Epidermal melanocyte (primary cell): Measurements from ENCODE around the gene CYCS.
A peak's percentile ranks its signal among the peaks of the same experiment; 100 is the strongest.

Source experiments
- DNase-seq: peaks from one replicate; pipeline ENCODE4 v3.0.0; 2011; ENCODE audit warnings: low spot score; ENCODE audit not compliant: insufficient read length

Gene CYCS

GRCh38 chr7:25125137-25125946 lies at the start of gene CYCS:
Gene CYCS (minus strand): TSS chr7:25125260. CDS start chr7:25124119, 1,141 bp downstream.
- DNase-seq: peak; percentile 42

GRCh38 chr7:25173184-25173583 lies 48.1 kb upstream of the CYCS start:
- no peak for DNase-seq

DNA sequence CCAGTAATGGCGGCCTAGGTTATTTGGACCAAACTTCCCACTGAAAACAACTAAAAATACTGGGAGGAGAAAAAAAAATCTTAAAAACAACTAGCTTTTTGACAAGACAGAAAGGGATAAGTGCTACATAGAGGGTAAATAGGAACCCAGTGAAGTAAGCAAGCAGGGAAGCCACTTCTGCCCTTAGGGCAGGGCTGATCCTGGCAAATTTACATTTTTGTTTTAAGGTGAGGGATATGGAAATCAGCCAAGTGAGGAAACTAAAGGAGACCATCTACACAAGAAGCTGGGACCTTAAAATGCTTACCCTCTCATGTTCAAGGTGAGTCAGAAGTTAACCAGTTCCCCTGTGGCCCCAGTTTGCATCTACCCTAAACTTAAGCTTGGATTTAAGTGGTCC lies 46.5 kb upstream of the CYCS start:
- no peak for DNase-seq

- DNase-seq: no peak
Measured at GRCh38 chr7:25171071-25171470, 46.0 kb upstream of the CYCS start.

DNA sequence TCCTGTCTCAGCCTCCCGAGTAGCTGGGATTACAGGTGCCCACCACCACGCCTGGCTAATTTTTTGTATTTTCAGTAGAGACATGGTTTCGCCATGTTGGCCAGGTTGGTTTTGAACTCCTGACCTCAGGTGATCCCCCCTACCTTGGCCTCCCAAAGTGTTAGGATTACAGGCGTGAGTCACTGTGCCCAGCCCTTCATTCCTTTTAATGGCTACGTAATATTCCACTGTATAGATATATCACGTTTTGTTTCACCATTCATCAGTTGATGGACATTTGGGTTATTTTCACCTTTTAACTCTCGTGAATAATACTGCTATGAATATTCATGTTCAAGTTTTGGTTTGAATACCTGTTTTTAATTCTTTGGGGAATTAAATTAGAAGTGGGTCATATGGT lies 44.6 kb upstream of the CYCS start:
- DNase-seq: no peak

DNA sequence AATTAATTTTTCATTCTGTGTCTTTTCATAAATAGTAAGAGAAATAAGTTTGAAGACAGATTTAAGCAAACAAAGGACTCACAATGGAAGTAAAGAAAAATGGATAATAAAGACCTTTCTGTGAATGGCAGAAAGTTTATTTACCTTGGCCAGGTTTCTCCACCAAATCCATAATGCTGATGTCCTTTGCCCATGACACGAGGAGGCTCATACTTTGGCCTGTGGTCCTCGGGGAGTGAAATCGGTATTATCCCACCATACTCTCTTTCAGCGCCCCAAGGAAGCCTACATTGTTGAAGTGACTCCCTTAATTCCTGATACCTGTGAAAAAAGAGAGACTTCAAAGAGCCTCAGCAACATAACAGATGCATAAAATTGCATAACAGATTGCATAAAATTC lies 43.1 kb upstream of the CYCS start:
- DNase-seq: no peak

GRCh38 chr7:25167262-25167843 lies 42.3 kb upstream of the CYCS start:
- no peak for DNase-seq

GRCh38 chr7:25159983-25160596 lies 35.0 kb upstream of the CYCS start:
- peak; percentile 57 for DNase-seq

DNA sequence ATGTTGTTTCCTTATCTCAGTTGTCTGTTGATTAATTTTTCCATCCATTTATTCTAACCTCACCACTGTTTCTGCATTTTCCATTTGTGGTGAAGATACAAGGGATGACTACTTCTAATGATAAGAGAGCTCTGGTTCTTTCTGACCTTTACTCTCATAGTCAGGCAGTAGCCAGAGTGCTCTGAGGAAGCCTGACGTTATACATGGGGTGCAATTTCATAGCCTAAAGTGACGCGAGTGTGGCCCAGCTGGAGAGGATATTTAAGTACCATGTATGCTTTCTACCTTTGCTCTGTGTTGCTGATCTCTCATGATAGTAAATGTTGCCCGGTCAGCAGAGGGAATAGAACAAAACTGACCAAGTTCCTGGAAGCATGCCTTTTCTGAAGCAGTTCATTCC lies 33.9 kb upstream of the CYCS start:
- no peak for DNase-seq

DNA sequence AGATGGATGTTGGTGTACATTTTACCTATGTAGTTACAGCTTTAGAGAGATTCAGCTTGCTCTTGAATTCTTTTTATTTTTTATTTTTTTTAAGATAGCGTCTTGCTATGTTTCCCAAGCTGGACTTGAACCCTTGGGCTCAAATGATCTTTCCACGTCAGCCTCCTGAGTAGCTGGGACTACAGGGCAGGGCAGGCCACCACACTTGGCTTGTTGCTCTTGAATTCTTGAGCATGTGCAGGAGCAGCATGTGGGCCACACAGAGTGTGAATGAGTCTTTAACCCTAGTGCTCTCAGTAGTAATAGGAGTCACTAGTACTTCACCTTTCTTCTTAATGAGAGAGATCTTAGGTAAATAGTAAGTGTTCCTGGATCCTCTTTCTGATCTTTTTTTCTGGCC lies 26.7 kb upstream of the CYCS start:
- DNase-seq: no peak

- no peak for DNase-seq
Measured at GRCh38 chr7:25149836-25150235, 24.8 kb upstream of the CYCS start.

GRCh38 chr7:25148772-25149575 lies 23.9 kb upstream of the CYCS start:
- no peak for DNase-seq

DNA sequence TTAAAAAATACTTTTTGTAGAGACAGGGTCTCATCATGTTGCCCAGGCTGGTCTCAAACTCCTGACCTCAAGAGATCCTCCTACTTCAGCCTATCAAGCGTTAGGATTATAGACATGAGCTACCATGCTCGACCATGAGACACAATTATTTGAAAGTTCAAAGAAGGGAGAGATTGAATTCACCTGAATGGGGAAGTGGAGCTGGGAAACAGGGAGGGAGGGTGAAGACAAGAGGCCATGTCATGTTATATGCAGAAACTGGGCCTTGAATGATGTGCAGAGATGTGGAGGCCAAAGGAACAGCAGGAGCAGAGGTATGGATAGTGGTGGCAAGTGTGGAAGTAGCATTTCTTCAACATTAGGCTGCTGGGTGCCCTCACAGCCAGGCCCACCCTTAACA lies 18.7 kb upstream of the CYCS start:
- no peak for DNase-seq

- no peak for DNase-seq
Measured at GRCh38 chr7:25139536-25139935, 14.5 kb upstream of the CYCS start.

DNA sequence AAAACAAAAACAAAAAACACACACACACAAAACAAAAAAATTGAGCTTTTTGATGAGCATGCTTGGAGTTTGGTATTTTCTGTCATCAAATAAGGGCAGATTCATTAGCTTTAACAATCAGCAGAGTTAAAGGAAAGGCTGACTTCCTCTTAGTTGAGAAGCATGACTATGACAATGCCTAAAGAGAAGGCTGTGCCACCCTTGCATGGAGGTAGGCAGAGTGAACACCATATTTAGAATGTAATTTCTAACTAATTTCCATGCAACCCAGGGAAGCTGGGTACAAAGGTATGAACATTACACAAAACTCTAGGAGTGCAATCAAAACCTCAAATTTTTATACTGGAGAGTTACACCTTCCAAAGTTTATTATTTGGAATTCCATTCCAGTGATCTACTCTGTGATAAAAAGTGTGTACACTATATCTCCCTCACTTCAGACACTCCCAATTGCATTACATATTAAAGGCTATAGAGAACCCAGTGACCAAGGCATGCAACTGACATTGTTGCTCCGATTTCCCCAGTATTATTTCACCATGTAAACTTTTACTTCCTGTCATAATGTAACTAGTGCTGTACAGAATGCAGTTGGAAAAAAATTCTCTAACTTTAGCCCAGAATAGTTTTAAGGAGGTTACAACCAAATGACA lies 9.4 kb upstream of the CYCS start:
- no peak for DNase-seq

DNA sequence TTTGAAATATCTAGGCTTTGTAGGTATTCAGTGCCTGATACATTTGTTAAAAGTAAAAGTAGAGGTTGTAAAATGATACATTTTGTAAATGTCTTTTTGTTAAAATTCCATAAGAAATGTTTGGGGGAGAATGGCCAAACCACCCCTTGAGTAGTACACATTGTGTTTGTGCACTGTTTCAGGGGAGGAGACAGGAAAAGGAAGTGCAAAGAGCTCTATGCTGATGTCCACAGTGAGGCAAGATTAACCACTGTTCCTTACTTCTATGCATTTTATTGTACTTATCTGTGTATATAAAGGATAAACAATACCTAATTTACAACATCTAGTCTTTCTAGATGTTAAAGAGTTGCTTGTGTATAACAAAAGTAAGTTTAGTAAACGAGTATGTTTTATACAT lies 7.4 kb upstream of the CYCS start:
- no peak for DNase-seq

GRCh38 chr7:25126751-25127150 lies 1.7 kb upstream of the CYCS start:
- DNase-seq: no peak

GRCh38 chr7:25124465-25125136 lies 459 bp downstream of the CYCS start:
- DNase-seq: no peak

DNA sequence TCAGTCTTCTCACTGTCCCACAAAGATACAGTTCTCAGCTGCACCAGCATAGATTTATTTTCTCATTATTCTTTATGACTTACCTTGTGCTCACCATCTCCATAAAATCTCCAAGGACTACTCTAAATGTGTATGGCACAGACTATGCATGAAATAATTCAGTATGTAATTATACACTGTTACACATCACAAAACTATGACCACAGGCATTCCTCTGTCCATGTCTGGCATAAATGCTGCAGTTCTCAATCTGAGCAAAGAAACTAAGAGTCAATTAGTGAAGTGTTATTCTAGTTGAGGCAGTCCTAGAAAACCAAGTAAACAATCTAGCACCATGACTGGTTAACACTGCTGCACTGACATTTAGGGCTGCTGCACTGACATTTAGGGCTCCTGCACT lies 2.7 kb downstream of the CYCS start:
- DNase-seq: no peak

GRCh38 chr7:25121599-25121998 lies 3.5 kb downstream of the CYCS start:
- no peak for DNase-seq

DNA sequence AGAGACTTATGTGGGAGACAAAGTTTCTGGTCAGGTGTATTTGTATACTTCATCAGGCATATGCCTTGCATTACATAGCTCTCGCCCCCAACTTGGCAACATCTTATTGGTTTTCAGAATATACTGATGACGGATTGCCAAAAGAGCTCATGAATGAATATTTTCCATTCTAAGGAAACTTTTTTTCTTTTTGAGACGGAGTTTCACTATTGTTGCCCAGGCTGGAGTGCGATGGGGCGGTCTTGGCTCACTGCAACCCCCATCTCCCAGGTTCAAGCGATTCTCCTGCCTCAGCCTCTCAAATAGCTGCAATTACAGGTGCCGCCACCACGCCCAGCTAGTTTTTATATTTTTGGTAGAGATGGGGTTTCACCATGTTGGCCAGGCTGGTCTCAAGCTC lies 6.0 kb downstream of the CYCS start:
- no peak for DNase-seq
